Measurements from ENCODE around the gene SEC61A2. TPM values are rescaled to one million over a fixed set of nuclear protein-coding genes. Genes with fewer than 3 reads are reported as not detected.

The SEC61A2 gene
- total RNA-seq, 4 donors from 2014 or later, result 1.5 to 15.1 (median 7.6) TPM

DNA sequence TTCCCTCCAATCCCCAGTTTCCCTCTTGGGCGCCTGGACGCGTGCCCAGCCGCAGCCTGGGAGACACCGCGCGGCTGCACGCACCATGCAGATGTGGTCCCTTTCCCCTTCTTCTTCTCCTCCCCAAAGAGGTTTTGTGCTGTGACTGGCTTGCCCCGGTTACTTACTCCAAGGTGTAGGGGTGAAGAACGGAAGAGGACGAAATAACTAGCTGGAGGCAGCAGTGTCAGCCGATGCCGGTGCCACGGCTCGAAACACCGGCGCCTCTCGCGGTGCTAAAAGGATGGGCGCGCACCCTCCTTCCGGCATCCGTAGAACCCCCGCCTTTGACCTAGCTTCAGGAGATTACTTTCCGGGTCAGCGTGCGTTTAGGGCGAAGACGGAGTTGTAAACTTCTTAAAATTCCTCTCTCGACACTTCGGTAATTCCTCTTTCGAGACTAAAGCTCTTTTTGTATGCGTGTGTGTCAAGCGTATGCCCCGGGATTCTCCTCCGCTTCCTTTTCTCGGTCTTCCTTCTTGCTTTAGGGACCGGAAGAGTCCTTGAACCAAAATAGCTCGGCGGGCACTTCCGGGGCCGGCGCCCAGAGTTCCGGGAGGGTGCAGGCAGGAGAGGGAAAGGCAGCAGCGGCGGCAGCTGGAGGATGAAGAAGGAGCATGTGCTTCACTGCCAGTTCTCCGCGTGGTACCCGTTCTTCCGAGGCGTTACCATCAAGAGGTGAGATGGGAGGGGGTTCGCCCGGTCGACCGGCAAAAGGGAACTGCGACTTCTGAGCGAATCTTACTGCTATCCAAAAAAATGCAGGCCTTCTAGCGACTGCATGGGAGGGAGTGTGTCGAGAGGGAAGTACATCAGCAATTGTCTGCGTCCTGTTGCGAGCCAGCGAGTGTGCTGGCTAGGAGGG, 66.4 kb downstream of the SEC61A2 start, which contains the start of the genes CDC123 and NUDT5:
CDC123 (plus strand) TSS at position 586 of the 904 bp plus-strand sequence; CDS start at position 644, 58 bp downstream.
NUDT5 (minus strand) TSS at position 289 of the 904 bp plus-strand sequence. CDS start 9,600 bp downstream, outside the sequence.
- Histone ChIP-seq H3K27me3 (no peaks in the 10 kb centered on the region), H3K4me1 (peaks cover 13 to 32% (median 21%) of the 10 kb centered on the region in 4 donors), H3K36me3 (peaks cover 0 to 8% (median 0%) of the 10 kb centered on the region in 4 donors), H3K9me3 (no peaks in the 10 kb centered on the region), H3K4me3 (peak within 1 kb of the TSS; percentile 47 to 84 (median 76)), H3K27ac (peak within 1 kb of the TSS; percentile 83 to 96 (median 92))
- intact Hi-C loops (cut with DNase I; ENCODE audit: low total_unique reads) (no loop called here), in situ Hi-C loops (cut with MboI; ENCODE audit: low pct_ligation_motif_present in 1 of 4, low pct_unique_long_range_greater_than_20kb in 1 of 4, low sequenced_read_pairs in 3 of 4) (no loop called here)
- TF ChIP-seq POLR2A (IDR thresholded peaks at IDR 0.05), result peak; percentile 63
- peak; percentile 60 to 72 (median 63) for TF ChIP-seq POLR2AphosphoS5 (IDR thresholded peaks at IDR 0.05)
- no peak for TF ChIP-seq EP300 (IDR thresholded peaks at IDR 0.05; ENCODE audit: low read depth)
- TF ChIP-seq, protein P1, sequence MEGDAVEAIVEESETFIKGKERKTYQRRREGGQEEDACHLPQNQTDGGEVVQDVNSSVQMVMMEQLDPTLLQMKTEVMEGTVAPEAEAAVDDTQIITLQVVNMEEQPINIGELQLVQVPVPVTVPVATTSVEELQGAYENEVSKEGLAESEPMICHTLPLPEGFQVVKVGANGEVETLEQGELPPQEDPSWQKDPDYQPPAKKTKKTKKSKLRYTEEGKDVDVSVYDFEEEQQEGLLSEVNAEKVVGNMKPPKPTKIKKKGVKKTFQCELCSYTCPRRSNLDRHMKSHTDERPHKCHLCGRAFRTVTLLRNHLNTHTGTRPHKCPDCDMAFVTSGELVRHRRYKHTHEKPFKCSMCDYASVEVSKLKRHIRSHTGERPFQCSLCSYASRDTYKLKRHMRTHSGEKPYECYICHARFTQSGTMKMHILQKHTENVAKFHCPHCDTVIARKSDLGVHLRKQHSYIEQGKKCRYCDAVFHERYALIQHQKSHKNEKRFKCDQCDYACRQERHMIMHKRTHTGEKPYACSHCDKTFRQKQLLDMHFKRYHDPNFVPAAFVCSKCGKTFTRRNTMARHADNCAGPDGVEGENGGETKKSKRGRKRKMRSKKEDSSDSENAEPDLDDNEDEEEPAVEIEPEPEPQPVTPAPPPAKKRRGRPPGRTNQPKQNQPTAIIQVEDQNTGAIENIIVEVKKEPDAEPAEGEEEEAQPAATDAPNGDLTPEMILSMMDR (IDR thresholded peaks at IDR 0.05), result peak in 2 of 5 experiments; percentile 17 to 31
- peak; percentile 89 for DNase-seq
- WGBS, 2 donors (ENCODE audit: low coverage in 1 of 2), result 1% methylated on average over 49 of the region's 62 CpGs; no CpG with 5 or more reads in 1 of the 2 donors

DNA sequence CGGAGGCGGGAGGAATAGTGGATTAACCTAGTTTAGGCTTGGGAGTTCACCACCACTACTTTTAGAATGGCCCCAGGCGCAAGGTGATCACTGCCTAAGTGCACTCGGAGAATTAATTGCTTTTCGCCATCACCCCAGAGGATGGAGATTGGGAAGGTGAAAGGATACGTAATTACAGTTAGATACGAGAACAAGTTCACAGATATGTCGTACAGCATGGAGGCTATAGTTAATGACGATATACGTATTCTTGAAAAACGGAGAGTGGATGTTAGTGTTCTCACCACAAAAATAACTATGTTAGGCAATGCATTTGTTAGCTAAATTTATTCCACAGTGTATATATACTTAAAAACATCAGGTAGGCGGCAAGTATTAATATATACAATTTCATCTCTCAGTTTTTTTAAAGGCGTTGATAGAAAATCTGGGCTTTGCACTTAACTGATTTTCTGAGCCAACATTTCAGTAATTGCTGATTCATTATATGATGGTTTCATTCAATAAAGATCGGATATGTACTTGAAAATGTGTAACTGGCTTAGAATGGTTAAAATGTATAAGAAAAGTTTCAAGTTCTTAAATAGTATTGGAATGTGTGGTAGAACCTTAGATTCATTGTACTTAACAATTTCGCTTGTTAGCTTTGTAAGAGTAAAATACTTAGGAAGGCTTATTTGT, 67.2 kb downstream of the SEC61A2 start:
- in situ Hi-C loops (cut with MboI; ENCODE audit: low pct_ligation_motif_present in 1 of 4, low pct_unique_long_range_greater_than_20kb in 1 of 4, low sequenced_read_pairs in 3 of 4) (no loop called here), intact Hi-C loops (cut with DNase I; ENCODE audit: low total_unique reads) (no loop called here)
- Histone ChIP-seq H3K27ac (peak overlapping the region; percentile 83 to 96 (median 92)), H3K36me3 (peaks cover 0 to 8% (median 0%) of the 10 kb centered on the region in 4 donors), H3K4me3 (peak overlapping the region; percentile 47 to 84 (median 76)), H3K27me3 (no peaks in the 10 kb centered on the region), H3K9me3 (no peaks in the 10 kb centered on the region), H3K4me1 (peaks cover 13 to 32% (median 21%) of the 10 kb centered on the region in 4 donors)
- 8 to 9% methylated on average over 13 to 15 of the region's 15 CpGs for WGBS, 2 donors (ENCODE audit: low coverage in 1 of 2)
- TF ChIP-seq POLR2A (IDR thresholded peaks at IDR 0.05) (no peak), EP300 (IDR thresholded peaks at IDR 0.05; ENCODE audit: low read depth) (no peak), POLR2AphosphoS5 (IDR thresholded peaks at IDR 0.05) (no peak)
- TF ChIP-seq, protein P1 (IDR thresholded peaks at IDR 0.05), result no peak
- no peak for DNase-seq

DNA sequence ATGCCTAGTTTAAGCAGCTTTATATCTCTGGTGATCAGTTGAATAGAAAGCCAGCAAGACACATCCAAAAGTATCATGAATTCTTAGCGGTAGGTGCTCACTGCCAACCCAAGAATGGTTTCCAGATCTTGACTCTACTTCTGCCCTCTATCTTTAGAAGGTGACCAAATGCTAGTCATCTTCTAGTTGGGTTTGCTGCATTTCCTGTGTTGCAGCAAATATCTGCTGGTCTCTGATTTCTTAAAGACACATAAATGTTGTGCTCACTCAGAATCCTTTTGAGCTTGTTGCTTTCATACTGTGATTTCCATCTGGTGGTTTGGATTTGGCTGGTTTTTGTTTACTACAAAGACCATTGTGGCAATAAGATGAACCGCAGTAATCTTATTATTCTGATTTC, 68.7 kb downstream of the SEC61A2 start:
- Histone ChIP-seq H3K9me3 (no peaks in the 10 kb centered on the region), H3K4me1 (peaks cover 13 to 32% (median 21%) of the 10 kb centered on the region in 4 donors), H3K36me3 (peaks cover 0 to 14% (median 5%) of the 10 kb centered on the region in 4 donors), H3K27ac (no peak overlapping the region), H3K4me3 (no peak overlapping the region), H3K27me3 (no peaks in the 10 kb centered on the region)
- TF ChIP-seq, protein P1 (IDR thresholded peaks at IDR 0.05), result no peak
- TF ChIP-seq POLR2AphosphoS5 (IDR thresholded peaks at IDR 0.05), result no peak
- TF ChIP-seq EP300 (IDR thresholded peaks at IDR 0.05; ENCODE audit: low read depth), result no peak
- no peak for TF ChIP-seq POLR2A (IDR thresholded peaks at IDR 0.05)
- intact Hi-C loops (cut with DNase I; ENCODE audit: low total_unique reads), result no loop called here
- WGBS, 2 donors (ENCODE audit: low coverage in 1 of 2), result 60 to 87% methylated on average over 1 to 2 of the region's 2 CpGs
- no peak for DNase-seq
- in situ Hi-C loops (cut with MboI; ENCODE audit: low pct_ligation_motif_present in 1 of 4, low pct_unique_long_range_greater_than_20kb in 1 of 4, low sequenced_read_pairs in 3 of 4), result no loop called here

DNA sequence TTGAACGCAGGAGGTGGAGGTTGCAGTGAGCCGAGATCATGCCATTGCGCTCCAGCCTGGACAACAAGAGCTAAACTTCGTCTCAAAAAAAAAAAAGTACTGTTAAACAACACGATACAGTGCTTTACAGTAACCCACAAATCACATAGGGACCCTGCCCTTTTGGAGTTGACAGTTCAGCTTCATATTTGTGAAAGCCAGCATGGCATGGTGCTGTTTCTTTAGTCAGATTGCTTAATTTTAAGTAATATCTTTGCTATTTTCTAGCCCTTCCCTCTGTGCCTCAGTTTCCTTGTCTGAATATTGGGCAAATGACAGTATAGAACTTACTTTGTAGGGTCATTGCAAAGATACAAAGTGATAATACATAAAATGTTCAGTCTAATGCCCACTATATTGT, 71.4 kb downstream of the SEC61A2 start:
- no peaks in the 10 kb centered on the region for H3K9me3 ChIP-seq
- H3K4me1 ChIP-seq, result peaks cover 5 to 16% (median 9%) of the 10 kb centered on the region in 4 donors
- no peaks in the 10 kb centered on the region for H3K27me3 ChIP-seq
- in situ Hi-C loops (cut with MboI; ENCODE audit: low pct_ligation_motif_present in 1 of 4, low pct_unique_long_range_greater_than_20kb in 1 of 4, low sequenced_read_pairs in 3 of 4), result no loop called here
- intact Hi-C loops (cut with DNase I; ENCODE audit: low total_unique reads), result no loop called here
- peaks cover 0 to 17% (median 5%) of the 10 kb centered on the region in 4 donors for H3K36me3 ChIP-seq
- no peak overlapping the region for H3K4me3 ChIP-seq
- H3K27ac ChIP-seq, result no peak overlapping the region
- TF ChIP-seq, protein P1 (IDR thresholded peaks at IDR 0.05), result no peak
- TF ChIP-seq POLR2AphosphoS5 (IDR thresholded peaks at IDR 0.05), result no peak
- no peak for TF ChIP-seq POLR2A (IDR thresholded peaks at IDR 0.05)
- TF ChIP-seq EP300 (IDR thresholded peaks at IDR 0.05; ENCODE audit: low read depth), result no peak
- no peak for DNase-seq
- WGBS, 2 donors (ENCODE audit: low coverage in 1 of 2), result 91 to 100% methylated on average over 5 of the region's 5 CpGs

Data from transverse colon (tissue), 4 donors.